HEK293 (cell line): ENCODE data around the gene TMEM63A.

Experiments
- FEZF1 ChIP-seq: fragments of 450-650 bp; formaldehyde crosslinking; IDR thresholded peaks from 2 replicates; pipeline ENCODE4 v1.5.1; 2016; ENCODE audit warnings: missing biosample characterization, missing genetic modification characterization
- KLF10 ChIP-seq: fragments of 450-650 bp; IDR thresholded peaks from 2 replicates; pipeline ENCODE4 v1.5.1; 2018; ENCODE audit warnings: missing biosample characterization, mild to moderate bottlenecking, missing genetic modification characterization
- KLF17 ChIP-seq: fragments of 450-650 bp; formaldehyde crosslinking; IDR thresholded peaks from 2 replicates; pipeline ENCODE4 v1.5.1; 2016; ENCODE audit warnings: missing biosample characterization, missing genetic modification characterization
- OSR2 ChIP-seq: fragments of 450-650 bp; formaldehyde crosslinking; IDR thresholded peaks from 2 replicates; pipeline ENCODE4 v1.5.1; 2016; ENCODE audit warnings: missing biosample characterization, missing genetic modification characterization
- OVOL3 ChIP-seq: fragments of 450-650 bp; formaldehyde crosslinking; IDR thresholded peaks from 2 replicates; pipeline ENCODE4 v1.5.1; 2016; ENCODE audit warnings: missing biosample characterization, missing genetic modification characterization
- PRDM1 ChIP-seq: fragments of 450-650 bp; formaldehyde crosslinking; IDR thresholded peaks from 2 replicates; pipeline ENCODE4; 2016; ENCODE audit warnings: missing biosample characterization, missing genetic modification characterization
- PRDM10 ChIP-seq: fragments of 450-650 bp; formaldehyde crosslinking; IDR thresholded peaks from 2 replicates; pipeline ENCODE4 v1.5.1; 2016; ENCODE audit warnings: missing biosample characterization, missing genetic modification characterization
- SALL2 ChIP-seq: fragments of 450-650 bp; formaldehyde crosslinking; IDR thresholded peaks from 2 replicates; pipeline ENCODE4 v1.5.0; 2017; ENCODE audit warnings: missing biosample characterization, mild to moderate bottlenecking, missing genetic modification characterization, borderline replicate concordance
- SP3 ChIP-seq: fragments of 450-650 bp; formaldehyde crosslinking; IDR thresholded peaks from 2 replicates; pipeline ENCODE4 v1.5.1; 2016; ENCODE audit warnings: missing biosample characterization, missing genetic modification characterization
- TCF7L2 ChIP-seq: IDR thresholded peaks from 2 replicates; pipeline ENCODE4 v1.6.1; 2011; ENCODE audit warnings: low read depth, mild to moderate bottlenecking, inconsistent platforms, low read length, moderate library complexity, borderline replicate concordance
- WT1 ChIP-seq: fragments of 450-650 bp; formaldehyde crosslinking; IDR thresholded peaks from 2 replicates; pipeline ENCODE4 v1.5.1; 2016; ENCODE audit warnings: missing biosample characterization, missing genetic modification characterization
- YY1 ChIP-seq: fragments of 450-650 bp; formaldehyde crosslinking; IDR thresholded peaks from 2 replicates; pipeline ENCODE4 v1.5.1; 2018; ENCODE audit warnings: missing biosample characterization, missing genetic modification characterization
- YY2 ChIP-seq: fragments of 450-650 bp; formaldehyde crosslinking; IDR thresholded peaks from 2 replicates; pipeline ENCODE4 v1.5.1; 2016; ENCODE audit warnings: missing biosample characterization, missing genetic modification characterization
- ZBTB20 ChIP-seq: fragments of 450-650 bp; formaldehyde crosslinking; IDR thresholded peaks from 2 replicates; pipeline ENCODE4 v1.5.1; 2016; ENCODE audit warnings: missing biosample characterization, missing genetic modification characterization
- ZEB2 ChIP-seq: fragments of 450-650 bp; formaldehyde crosslinking; IDR thresholded peaks from 2 replicates; pipeline ENCODE4 v1.5.1; 2016; ENCODE audit warnings: missing biosample characterization, missing genetic modification characterization
- ZFP69B ChIP-seq: fragments of 450-650 bp; formaldehyde crosslinking; IDR thresholded peaks from 2 replicates; pipeline ENCODE4 v1.5.1; 2016; ENCODE audit warnings: missing biosample characterization, missing genetic modification characterization
- ZNF114 ChIP-seq: fragments of 450-650 bp; formaldehyde crosslinking; IDR thresholded peaks from 2 replicates; pipeline ENCODE4 v1.5.0; 2017; ENCODE audit warnings: missing biosample characterization, missing genetic modification characterization
- ZNF174 ChIP-seq: fragments of 450-650 bp; formaldehyde crosslinking; IDR thresholded peaks from 2 replicates; pipeline ENCODE4 v1.5.0; 2017; ENCODE audit warnings: missing biosample characterization, mild to moderate bottlenecking, missing genetic modification characterization
- ZNF19 ChIP-seq: fragments of 450-650 bp; formaldehyde crosslinking; IDR thresholded peaks from 2 replicates; pipeline ENCODE4; 2016; ENCODE audit warnings: missing biosample characterization, missing genetic modification characterization, low read depth
- ZNF2 ChIP-seq: fragments of 450-650 bp; formaldehyde crosslinking; IDR thresholded peaks from 2 replicates; pipeline ENCODE4 v1.5.1; 2016; ENCODE audit warnings: missing biosample characterization, missing genetic modification characterization
- ZNF324 ChIP-seq: fragments of 450-650 bp; formaldehyde crosslinking; IDR thresholded peaks from 2 replicates; pipeline ENCODE4 v1.5.1; 2016; ENCODE audit warnings: missing biosample characterization, missing genetic modification characterization
- ZNF37A ChIP-seq: fragments of 450-650 bp; IDR thresholded peaks from 2 replicates; pipeline ENCODE4 v1.5.1; 2018; ENCODE audit warnings: missing biosample characterization, missing genetic modification characterization
- ZNF391 ChIP-seq: fragments of 450-650 bp; formaldehyde crosslinking; IDR thresholded peaks from 2 replicates; pipeline ENCODE4 v1.5.1; 2016; ENCODE audit warnings: low read depth, missing biosample characterization, missing genetic modification characterization, borderline replicate concordance
- ZNF558 ChIP-seq: fragments of 450-650 bp; formaldehyde crosslinking; IDR thresholded peaks from 2 replicates; pipeline ENCODE4 v1.5.1; 2016; ENCODE audit warnings: missing biosample characterization, missing genetic modification characterization
- ZNF658 ChIP-seq: fragments of 450-650 bp; formaldehyde crosslinking; IDR thresholded peaks from 2 replicates; pipeline ENCODE4; 2016; ENCODE audit warnings: missing biosample characterization, missing genetic modification characterization
- TF ChIP-seq, protein P1 (sequence below): fragments of 450-650 bp; formaldehyde crosslinking; IDR thresholded peaks from 2 replicates; pipeline ENCODE4 v1.5.1; 2016; ENCODE audit warnings: missing biosample characterization, missing genetic modification characterization
- TF ChIP-seq, protein P2 (sequence below): fragments of 450-650 bp; formaldehyde crosslinking; IDR thresholded peaks from 2 replicates; pipeline ENCODE4 v1.5.1; 2016; ENCODE audit warnings: missing biosample characterization, missing genetic modification characterization
- TF ChIP-seq, protein P3 (sequence below): fragments of 450-650 bp; formaldehyde crosslinking; conservative IDR thresholded peaks from 2 replicates; pipeline ENCODE4 v1.5.1; 2016; ENCODE audit warnings: low read depth, missing biosample characterization, missing genetic modification characterization

TMEM63A gene

GRCh38 chr1:225881959-225882693 is at the start of gene TMEM63A (continued):
- TF ChIP-seq PRDM10, result peak; percentile 51; the same call in 1 of the 2 replicates
- TF ChIP-seq, protein P1, sequence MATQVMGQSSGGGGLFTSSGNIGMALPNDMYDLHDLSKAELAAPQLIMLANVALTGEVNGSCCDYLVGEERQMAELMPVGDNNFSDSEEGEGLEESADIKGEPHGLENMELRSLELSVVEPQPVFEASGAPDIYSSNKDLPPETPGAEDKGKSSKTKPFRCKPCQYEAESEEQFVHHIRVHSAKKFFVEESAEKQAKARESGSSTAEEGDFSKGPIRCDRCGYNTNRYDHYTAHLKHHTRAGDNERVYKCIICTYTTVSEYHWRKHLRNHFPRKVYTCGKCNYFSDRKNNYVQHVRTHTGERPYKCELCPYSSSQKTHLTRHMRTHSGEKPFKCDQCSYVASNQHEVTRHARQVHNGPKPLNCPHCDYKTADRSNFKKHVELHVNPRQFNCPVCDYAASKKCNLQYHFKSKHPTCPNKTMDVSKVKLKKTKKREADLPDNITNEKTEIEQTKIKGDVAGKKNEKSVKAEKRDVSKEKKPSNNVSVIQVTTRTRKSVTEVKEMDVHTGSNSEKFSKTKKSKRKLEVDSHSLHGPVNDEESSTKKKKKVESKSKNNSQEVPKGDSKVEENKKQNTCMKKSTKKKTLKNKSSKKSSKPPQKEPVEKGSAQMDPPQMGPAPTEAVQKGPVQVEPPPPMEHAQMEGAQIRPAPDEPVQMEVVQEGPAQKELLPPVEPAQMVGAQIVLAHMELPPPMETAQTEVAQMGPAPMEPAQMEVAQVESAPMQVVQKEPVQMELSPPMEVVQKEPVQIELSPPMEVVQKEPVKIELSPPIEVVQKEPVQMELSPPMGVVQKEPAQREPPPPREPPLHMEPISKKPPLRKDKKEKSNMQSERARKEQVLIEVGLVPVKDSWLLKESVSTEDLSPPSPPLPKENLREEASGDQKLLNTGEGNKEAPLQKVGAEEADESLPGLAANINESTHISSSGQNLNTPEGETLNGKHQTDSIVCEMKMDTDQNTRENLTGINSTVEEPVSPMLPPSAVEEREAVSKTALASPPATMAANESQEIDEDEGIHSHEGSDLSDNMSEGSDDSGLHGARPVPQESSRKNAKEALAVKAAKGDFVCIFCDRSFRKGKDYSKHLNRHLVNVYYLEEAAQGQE (tag by site-specific recombination), result 0 out of 2 replicates have a peak, but pooled peaks have one; percentile 4
- TF ChIP-seq ZNF324 (tag by site-specific recombination), result peak; percentile 57; the same call in 1 of the 2 replicates
- TF ChIP-seq, protein P2, sequence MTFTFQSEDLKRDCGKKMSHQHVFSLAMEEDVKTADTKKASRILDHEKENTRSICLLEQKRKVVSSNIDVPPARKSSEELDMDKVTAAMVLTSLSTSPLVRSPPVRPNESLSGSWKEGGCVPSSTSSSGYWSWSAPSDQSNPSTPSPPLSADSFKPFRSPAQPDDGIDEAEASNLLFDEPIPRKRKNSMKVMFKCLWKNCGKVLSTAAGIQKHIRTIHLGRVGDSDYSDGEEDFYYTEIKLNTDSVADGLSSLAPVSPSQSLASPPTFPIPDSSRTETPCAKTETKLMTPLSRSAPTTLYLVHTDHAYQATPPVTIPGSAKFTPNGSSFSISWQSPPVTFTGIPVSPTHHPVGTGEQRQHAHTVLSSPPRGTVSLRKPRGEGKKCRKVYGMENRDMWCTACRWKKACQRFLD (tag by site-specific recombination), result no peak
- peak; percentile 80 for TF ChIP-seq SP3 (tag by site-specific recombination)
- no peak for TF ChIP-seq OSR2 (tag by site-specific recombination)
- peak; percentile 86 for TF ChIP-seq ZEB2 (tag by site-specific recombination)
- peak; percentile 55; the same call in 1 of the 2 replicates for TF ChIP-seq WT1 (tag by site-specific recombination)
- TF ChIP-seq ZNF391 (tag by site-specific recombination), result peak; percentile 46; the same call in 1 of the 2 replicates
- peak; percentile 67; the same call in 1 of the 2 replicates for TF ChIP-seq ZBTB20 (tag by site-specific recombination)
- TF ChIP-seq OVOL3 (tag by site-specific recombination), result no peak
- TF ChIP-seq ZNF174 (tag by site-specific recombination), result no peak
- no peak for TF ChIP-seq TCF7L2
- TF ChIP-seq PRDM1 (tag by site-specific recombination), result peak; percentile 87
- TF ChIP-seq ZNF114, result no peak
- no peak for TF ChIP-seq ZNF37A (tag by site-specific recombination)
- no peak for TF ChIP-seq FEZF1
- no peak for TF ChIP-seq ZNF19
- TF ChIP-seq ZNF2, result peak; percentile 98
- TF ChIP-seq YY2 (tag by site-specific recombination), result 0 out of 2 replicates have a peak, but pooled peaks have one; percentile 26
- peak; percentile 68 for TF ChIP-seq KLF10 (tag by site-specific recombination)
- no peak for TF ChIP-seq ZNF558 (tag by site-specific recombination)
- TF ChIP-seq, protein P3, sequence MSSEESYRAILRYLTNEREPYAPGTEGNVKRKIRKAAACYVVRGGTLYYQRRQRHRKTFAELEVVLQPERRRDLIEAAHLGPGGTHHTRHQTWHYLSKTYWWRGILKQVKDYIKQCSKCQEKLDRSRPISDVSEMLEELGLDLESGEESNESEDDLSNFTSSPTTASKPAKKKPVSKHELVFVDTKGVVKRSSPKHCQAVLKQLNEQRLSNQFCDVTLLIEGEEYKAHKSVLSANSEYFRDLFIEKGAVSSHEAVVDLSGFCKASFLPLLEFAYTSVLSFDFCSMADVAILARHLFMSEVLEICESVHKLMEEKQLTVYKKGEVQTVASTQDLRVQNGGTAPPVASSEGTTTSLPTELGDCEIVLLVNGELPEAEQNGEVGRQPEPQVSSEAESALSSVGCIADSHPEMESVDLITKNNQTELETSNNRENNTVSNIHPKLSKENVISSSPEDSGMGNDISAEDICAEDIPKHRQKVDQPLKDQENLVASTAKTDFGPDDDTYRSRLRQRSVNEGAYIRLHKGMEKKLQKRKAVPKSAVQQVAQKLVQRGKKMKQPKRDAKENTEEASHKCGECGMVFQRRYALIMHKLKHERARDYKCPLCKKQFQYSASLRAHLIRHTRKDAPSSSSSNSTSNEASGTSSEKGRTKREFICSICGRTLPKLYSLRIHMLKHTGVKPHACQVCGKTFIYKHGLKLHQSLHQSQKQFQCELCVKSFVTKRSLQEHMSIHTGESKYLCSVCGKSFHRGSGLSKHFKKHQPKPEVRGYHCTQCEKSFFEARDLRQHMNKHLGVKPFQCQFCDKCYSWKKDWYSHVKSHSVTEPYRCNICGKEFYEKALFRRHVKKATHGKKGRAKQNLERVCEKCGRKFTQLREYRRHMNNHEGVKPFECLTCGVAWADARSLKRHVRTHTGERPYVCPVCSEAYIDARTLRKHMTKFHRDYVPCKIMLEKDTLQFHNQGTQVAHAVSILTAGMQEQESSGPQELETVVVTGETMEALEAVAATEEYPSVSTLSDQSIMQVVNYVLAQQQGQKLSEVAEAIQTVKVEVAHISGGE (tag by site-specific recombination), result no peak
- TF ChIP-seq YY1 (tag by site-specific recombination), result no peak
- no peak for TF ChIP-seq ZNF658
- peak; percentile 67 for TF ChIP-seq KLF17 (tag by site-specific recombination)
- TF ChIP-seq ZFP69B, result peak; percentile 97
- no peak for TF ChIP-seq SALL2 (tag by site-specific recombination)
